GM12878 (cell line): ENCODE data around the gene CDKN2A. TPM values are rescaled to one million over a fixed set of nuclear protein-coding genes. Genes with fewer than 3 reads are reported as not detected.

Experiments
- CREM ChIP-seq: IDR thresholded peaks from 2 replicates; pipeline ENCODE4 v1.6.1; 2014; ENCODE audit warnings: antibody characterized with exemption, low read depth
- RBBP5 ChIP-seq: fragments of 200-600 bp; sonication (generic); conservative IDR thresholded peaks from 2 replicates; pipeline ENCODE4 v1.6.1; 2016
- SMAD5 ChIP-seq: IDR thresholded peaks from 2 replicates; pipeline ENCODE4 v1.6.1; 2016; ENCODE audit warnings: antibody characterized with exemption, low read depth
- SPI1 ChIP-seq: IDR thresholded peaks from 2 replicates; pipeline ENCODE4 v1.6.1; 2011; ENCODE audit warnings: low read depth, mild to moderate bottlenecking, low read length, moderate library complexity, borderline replicate concordance; ENCODE audit not compliant: insufficient read depth
- TBL1XR1 ChIP-seq: IDR thresholded peaks from 2 replicates; pipeline ENCODE4 v1.6.1; 2012; ENCODE audit warnings: low read depth, low read length, improper control_type of control experiment
- ZBED1 ChIP-seq: IDR thresholded peaks from 2 replicates; pipeline ENCODE4 v1.6.1; 2016; ENCODE audit warnings: borderline replicate concordance
- ZNF622 ChIP-seq: fragments of 450-650 bp; IDR thresholded peaks from 2 replicates; pipeline ENCODE4 v1.6.1; 2017; ENCODE audit warnings: mild to moderate bottlenecking, inconsistent platforms
- polyA plus RNA-seq, 11 experiments: library from polyadenylated mRNA; depleted of rRNA in 4 of 11; unstranded in 6 of 11; stranded (reverse) in 5 of 11; fragments of >200 nt; fragmentation: Nextera tagmentation in 4 of 11; fragmentation: Illumina TruSeq in 1 of 11; extraction: Ambion mirVana in 4 of 11; extraction: Trizol in 1 of 11; gene quantifications; 1 replicate in 1 of 11; 2 replicates in 10 of 11; pipeline versions ENCODE4 v1.2.1 to v1.2.3, GENCODE V29; 2011 to 2016; ENCODE audit warnings: inconsistent platforms in 2 of 11, missing spikeins in 2 of 11, low read depth in 1 of 11
- total RNA-seq, 4 experiments: library from RNA; depleted of rRNA in 3 of 4; stranded (reverse); fragments of >200 nt in 3 of 4; fragmentation: Illumina TruSeq in 1 of 4; extraction: Trizol in 1 of 4; gene quantifications; 2 replicates each; pipeline versions ENCODE4 v1.2.1 to v1.2.3, GENCODE V29; 2013 to 2021
- TF ChIP-seq, protein P1 (sequence below): fragments of 450-650 bp; IDR thresholded peaks from 2 replicates; pipeline ENCODE4 v1.6.1; 2017; ENCODE audit warnings: mild to moderate bottlenecking, low read depth, inconsistent platforms; ENCODE audit not compliant: poor library complexity, severe bottlenecking
- TF ChIP-seq, protein P2 (sequence below): fragments of 450-650 bp; IDR thresholded peaks from 2 replicates; pipeline ENCODE4 v1.6.1; 2018; ENCODE audit warnings: mild to moderate bottlenecking, low read depth, moderate library complexity; ENCODE audit not compliant: partially characterized antibody
- TF ChIP-seq, protein P3 (sequence below): IDR thresholded peaks from 2 replicates; pipeline ENCODE4 v1.6.1; 2012; ENCODE audit warnings: low read length, inconsistent platforms
- TF ChIP-seq, protein P4 (sequence below): fragments of 450-650 bp; conservative IDR thresholded peaks from 2 replicates; pipeline ENCODE4 v1.6.1; 2017; ENCODE audit warnings: mild to moderate bottlenecking, moderate library complexity
- TF ChIP-seq, protein P5 (sequence below): IDR thresholded peaks from 2 replicates; pipeline ENCODE4 v1.6.1; 2012; ENCODE audit warnings: mild to moderate bottlenecking, low read depth, low read length

Gene CDKN2A
- total and polyA plus RNA-seq, 10 of the 15 experiments (the other 5 are each of a cell fraction or from before 2014, with no cell fraction given): 0.84 to 41.2 (median 18.4) TPM

DNA sequence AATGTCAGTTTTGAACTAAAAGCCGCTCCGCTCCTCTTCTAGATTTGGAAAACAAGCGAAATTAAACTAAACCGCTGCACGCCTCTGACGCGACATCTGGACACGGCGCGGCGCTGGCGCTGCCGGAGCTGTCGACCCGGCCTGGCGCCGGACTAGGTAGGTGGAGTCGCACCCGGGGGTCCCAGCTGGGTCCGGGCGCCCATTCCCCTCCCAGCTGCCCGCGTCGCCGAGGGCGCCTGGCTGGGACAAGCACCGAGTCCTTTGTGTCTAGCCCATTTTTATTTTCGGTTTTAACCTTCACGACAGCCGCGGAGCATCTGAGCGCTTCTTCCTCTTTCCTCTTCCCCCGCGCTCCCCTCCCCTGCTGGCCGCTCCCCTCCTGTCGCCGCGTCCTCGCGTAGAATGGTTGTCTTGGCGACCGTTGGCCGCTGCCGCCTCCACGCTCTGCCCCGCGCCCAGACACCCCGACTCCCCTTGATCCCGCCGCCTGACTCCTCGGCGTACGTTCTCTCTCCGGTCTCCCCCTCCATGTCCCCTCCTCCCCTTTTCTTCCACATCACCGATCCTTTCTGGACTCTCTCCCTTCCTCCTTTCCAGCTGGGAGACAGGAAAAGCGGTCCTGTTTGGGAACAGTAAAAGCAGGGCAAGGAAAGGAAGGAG lies 944 bp upstream of the CDKN2A start (continued):
- no peak for TF ChIP-seq ZNF622
- no peak for TF ChIP-seq SMAD5
- peak; percentile 90 for TF ChIP-seq CREM
- TF ChIP-seq, protein P1, sequence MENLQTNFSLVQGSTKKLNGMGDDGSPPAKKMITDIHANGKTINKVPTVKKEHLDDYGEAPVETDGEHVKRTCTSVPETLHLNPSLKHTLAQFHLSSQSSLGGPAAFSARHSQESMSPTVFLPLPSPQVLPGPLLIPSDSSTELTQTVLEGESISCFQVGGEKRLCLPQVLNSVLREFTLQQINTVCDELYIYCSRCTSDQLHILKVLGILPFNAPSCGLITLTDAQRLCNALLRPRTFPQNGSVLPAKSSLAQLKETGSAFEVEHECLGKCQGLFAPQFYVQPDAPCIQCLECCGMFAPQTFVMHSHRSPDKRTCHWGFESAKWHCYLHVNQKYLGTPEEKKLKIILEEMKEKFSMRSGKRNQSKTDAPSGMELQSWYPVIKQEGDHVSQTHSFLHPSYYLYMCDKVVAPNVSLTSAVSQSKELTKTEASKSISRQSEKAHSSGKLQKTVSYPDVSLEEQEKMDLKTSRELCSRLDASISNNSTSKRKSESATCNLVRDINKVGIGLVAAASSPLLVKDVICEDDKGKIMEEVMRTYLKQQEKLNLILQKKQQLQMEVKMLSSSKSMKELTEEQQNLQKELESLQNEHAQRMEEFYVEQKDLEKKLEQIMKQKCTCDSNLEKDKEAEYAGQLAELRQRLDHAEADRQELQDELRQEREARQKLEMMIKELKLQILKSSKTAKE: no peak
- TF ChIP-seq RBBP5: no peak
- TF ChIP-seq, protein P2, sequence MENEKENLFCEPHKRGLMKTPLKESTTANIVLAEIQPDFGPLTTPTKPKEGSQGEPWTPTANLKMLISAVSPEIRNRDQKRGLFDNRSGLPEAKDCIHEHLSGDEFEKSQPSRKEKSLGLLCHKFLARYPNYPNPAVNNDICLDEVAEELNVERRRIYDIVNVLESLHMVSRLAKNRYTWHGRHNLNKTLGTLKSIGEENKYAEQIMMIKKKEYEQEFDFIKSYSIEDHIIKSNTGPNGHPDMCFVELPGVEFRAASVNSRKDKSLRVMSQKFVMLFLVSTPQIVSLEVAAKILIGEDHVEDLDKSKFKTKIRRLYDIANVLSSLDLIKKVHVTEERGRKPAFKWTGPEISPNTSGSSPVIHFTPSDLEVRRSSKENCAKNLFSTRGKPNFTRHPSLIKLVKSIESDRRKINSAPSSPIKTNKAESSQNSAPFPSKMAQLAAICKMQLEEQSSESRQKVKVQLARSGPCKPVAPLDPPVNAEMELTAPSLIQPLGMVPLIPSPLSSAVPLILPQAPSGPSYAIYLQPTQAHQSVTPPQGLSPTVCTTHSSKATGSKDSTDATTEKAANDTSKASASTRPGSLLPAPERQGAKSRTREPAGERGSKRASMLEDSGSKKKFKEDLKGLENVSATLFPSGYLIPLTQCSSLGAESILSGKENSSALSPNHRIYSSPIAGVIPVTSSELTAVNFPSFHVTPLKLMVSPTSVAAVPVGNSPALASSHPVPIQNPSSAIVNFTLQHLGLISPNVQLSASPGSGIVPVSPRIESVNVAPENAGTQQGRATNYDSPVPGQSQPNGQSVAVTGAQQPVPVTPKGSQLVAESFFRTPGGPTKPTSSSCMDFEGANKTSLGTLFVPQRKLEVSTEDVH: no peak
- TF ChIP-seq SPI1: peak; percentile 55; the same call in 1 of the 2 replicates
- TF ChIP-seq TBL1XR1: peak; percentile 47; the same call in 1 of the 2 replicates
- TF ChIP-seq ZBED1: no peak
- TF ChIP-seq, protein P3, sequence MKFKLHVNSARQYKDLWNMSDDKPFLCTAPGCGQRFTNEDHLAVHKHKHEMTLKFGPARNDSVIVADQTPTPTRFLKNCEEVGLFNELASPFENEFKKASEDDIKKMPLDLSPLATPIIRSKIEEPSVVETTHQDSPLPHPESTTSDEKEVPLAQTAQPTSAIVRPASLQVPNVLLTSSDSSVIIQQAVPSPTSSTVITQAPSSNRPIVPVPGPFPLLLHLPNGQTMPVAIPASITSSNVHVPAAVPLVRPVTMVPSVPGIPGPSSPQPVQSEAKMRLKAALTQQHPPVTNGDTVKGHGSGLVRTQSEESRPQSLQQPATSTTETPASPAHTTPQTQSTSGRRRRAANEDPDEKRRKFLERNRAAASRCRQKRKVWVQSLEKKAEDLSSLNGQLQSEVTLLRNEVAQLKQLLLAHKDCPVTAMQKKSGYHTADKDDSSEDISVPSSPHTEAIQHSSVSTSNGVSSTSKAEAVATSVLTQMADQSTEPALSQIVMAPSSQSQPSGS: no peak
- TF ChIP-seq, protein P4, sequence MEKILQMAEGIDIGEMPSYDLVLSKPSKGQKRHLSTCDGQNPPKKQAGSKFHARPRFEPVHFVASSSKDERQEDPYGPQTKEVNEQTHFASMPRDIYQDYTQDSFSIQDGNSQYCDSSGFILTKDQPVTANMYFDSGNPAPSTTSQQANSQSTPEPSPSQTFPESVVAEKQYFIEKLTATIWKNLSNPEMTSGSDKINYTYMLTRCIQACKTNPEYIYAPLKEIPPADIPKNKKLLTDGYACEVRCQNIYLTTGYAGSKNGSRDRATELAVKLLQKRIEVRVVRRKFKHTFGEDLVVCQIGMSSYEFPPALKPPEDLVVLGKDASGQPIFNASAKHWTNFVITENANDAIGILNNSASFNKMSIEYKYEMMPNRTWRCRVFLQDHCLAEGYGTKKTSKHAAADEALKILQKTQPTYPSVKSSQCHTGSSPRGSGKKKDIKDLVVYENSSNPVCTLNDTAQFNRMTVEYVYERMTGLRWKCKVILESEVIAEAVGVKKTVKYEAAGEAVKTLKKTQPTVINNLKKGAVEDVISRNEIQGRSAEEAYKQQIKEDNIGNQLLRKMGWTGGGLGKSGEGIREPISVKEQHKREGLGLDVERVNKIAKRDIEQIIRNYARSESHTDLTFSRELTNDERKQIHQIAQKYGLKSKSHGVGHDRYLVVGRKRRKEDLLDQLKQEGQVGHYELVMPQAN: peak; percentile 43; the same call in 1 of the 2 replicates
- TF ChIP-seq, protein P5, sequence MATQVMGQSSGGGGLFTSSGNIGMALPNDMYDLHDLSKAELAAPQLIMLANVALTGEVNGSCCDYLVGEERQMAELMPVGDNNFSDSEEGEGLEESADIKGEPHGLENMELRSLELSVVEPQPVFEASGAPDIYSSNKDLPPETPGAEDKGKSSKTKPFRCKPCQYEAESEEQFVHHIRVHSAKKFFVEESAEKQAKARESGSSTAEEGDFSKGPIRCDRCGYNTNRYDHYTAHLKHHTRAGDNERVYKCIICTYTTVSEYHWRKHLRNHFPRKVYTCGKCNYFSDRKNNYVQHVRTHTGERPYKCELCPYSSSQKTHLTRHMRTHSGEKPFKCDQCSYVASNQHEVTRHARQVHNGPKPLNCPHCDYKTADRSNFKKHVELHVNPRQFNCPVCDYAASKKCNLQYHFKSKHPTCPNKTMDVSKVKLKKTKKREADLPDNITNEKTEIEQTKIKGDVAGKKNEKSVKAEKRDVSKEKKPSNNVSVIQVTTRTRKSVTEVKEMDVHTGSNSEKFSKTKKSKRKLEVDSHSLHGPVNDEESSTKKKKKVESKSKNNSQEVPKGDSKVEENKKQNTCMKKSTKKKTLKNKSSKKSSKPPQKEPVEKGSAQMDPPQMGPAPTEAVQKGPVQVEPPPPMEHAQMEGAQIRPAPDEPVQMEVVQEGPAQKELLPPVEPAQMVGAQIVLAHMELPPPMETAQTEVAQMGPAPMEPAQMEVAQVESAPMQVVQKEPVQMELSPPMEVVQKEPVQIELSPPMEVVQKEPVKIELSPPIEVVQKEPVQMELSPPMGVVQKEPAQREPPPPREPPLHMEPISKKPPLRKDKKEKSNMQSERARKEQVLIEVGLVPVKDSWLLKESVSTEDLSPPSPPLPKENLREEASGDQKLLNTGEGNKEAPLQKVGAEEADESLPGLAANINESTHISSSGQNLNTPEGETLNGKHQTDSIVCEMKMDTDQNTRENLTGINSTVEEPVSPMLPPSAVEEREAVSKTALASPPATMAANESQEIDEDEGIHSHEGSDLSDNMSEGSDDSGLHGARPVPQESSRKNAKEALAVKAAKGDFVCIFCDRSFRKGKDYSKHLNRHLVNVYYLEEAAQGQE: no peak
